ENCODE results near the gene NOTO.

Gene NOTO

DNA sequence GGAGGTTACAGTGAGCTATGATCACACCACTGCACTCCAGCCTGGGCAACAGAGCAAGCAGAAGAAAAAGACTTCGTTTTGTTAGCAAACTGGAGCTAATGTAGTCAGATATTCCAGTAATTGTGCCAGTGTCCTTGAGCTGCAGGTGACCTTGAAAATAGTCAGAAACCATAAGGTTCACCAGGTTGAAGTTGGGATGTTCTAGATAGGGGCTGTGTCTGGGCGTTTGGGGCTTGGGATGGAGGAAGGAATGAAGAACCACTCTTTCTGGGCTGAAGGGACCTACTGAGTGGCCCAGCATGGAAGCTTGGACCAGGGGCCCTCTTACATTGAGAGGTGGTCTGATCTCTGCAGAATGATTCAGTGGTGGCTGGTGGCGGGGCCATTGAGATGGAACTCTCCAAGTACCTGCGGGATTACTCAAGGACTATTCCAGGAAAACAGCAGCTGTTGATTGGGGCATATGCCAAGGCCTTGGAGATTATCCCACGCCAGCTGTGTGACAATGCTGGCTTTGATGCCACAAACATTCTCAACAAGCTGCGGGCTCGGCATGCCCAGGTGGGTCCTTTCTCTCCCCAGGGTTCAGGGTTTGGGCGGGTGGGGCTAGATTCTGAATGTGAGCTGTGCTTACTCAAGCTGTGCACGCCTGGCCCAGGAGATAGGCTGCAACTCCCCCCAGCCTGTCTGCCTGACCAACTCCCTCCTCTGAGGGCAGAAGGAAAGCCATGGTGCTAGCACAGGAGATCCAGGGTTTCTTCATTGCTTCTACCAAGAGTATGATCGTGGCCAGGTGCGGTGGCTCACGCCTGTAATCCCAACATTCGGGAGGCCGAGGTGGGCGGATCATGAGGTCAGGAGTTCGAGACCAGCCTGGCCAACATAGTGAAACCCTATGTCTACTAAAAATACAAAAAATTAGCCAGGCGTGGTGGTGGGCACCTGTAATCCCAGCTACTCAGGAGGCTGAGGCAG is 48.8 kb downstream of the NOTO start:
- H3K14ac ChIP-seq (ENCODE audit: low read length in 2 of 2) = no peak overlapping the region
- no peak overlapping the region for H3K4ac ChIP-seq (ENCODE audit: low read depth in 1 of 2, low read length in 2 of 2)
- H3K4me3 ChIP-seq (ENCODE audit: insufficient read depth in 1 of 2, low read depth in 1 of 2, low read length in 2 of 2) = no peak overlapping the region
- H2BK15ac ChIP-seq (ENCODE audit: low read depth, poor library complexity, severe bottlenecking) = no peak overlapping the region
- no peak for DNase-seq
- no peak overlapping the region for H3K18ac ChIP-seq (ENCODE audit: low read depth in 1 of 2, low read length in 2 of 2)
- no peak overlapping the region for H2AK5ac ChIP-seq (ENCODE audit: low read length, severe bottlenecking)
- H3K36me3 ChIP-seq (ENCODE audit: control insufficient read depth in 1 of 2, insufficient read depth in 2 of 2, low read depth in 1 of 2, low read length in 2 of 2) = peaks cover 78 to 91% of the 10 kb centered on the region in 2 experiments
- H3K9me3 ChIP-seq (ENCODE audit: control insufficient read depth, low read length) = no peaks in the 10 kb centered on the region
- no peak overlapping the region for H3K27ac ChIP-seq (ENCODE audit: low read length, poor library complexity, severe bottlenecking)
- WGBS = 97% methylated on average over 17 of the region's 17 CpGs
- H3K4me2 ChIP-seq (ENCODE audit: low read length, poor library complexity, severe bottlenecking) = no peak overlapping the region
- H3K79me1 ChIP-seq (replicated peaks; ENCODE audit: low read length, poor library complexity, severe bottlenecking) = peaks cover 33% of the 10 kb centered on the region
- no peak overlapping the region for H2BK12ac ChIP-seq (ENCODE audit: low read length in 2 of 2)
- no peak overlapping the region for H3K23ac ChIP-seq (ENCODE audit: low read length in 2 of 2)
- no peak overlapping the region for H2AFZ ChIP-seq (ENCODE audit: low read depth, low read length)
- H2BK120ac ChIP-seq (ENCODE audit: low read depth, low read length) = no peak overlapping the region
- H2BK5ac ChIP-seq (ENCODE audit: low read depth, low read length, poor library complexity, severe bottlenecking) = no peak overlapping the region
- no peak overlapping the region for H4K8ac ChIP-seq (ENCODE audit: low read length)
- H3K4me1 ChIP-seq (ENCODE audit: control insufficient read depth, insufficient read depth, low read depth, low read length) = no peaks in the 10 kb centered on the region
- no peak overlapping the region for H3K9ac ChIP-seq (ENCODE audit: low read length)
- H3K27me3 ChIP-seq (ENCODE audit: control insufficient read depth in 1 of 2, insufficient read depth in 1 of 2, low read length in 2 of 2) = no peaks in the 10 kb centered on the region
- no peak overlapping the region for H4K91ac ChIP-seq (ENCODE audit: low read length)

DNA sequence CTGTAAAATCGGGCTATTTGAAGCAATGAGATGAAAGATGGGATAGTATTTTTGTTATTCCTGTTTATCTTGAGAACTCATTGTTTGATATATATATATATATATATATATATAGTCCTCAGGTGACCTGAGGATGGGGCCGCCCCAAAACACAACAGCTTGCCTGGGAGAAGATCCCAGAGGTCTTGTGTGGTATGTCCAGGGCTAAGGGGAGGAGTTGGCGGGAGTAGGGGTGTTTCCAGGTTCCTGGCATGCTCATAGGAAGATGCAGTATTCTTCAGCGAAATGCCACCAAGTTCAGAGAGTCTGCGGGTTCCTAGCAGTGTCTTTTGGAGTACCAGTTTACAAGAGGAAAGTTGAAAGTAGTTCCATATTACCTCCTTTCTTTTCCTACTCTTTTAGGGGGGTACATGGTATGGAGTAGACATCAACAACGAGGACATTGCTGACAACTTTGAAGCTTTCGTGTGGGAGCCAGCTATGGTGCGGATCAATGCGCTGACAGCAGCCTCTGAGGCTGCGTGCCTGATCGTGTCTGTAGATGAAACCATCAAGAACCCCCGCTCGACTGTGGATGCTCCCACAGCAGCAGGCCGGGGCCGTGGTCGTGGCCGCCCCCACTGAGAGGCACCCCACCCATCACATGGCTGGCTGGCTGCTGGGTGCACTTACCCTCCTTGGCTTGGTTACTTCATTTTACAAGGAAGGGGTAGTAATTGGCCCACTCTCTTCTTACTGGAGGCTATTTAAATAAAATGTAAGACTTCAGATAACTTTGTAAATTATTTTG is 50.1 kb downstream of the NOTO start:
- Histone ChIP-seq H3K23ac (ENCODE audit: low read length in 2 of 2) (no peak overlapping the region), H2BK120ac (ENCODE audit: low read depth, low read length) (no peak overlapping the region), H4K91ac (ENCODE audit: low read length) (no peak overlapping the region), H2AK5ac (ENCODE audit: low read length, severe bottlenecking) (no peak overlapping the region), H3K18ac (ENCODE audit: low read depth in 1 of 2, low read length in 2 of 2) (no peak overlapping the region), H3K4me2 (ENCODE audit: low read length, poor library complexity, severe bottlenecking) (no peak overlapping the region), H3K4me1 (ENCODE audit: control insufficient read depth, insufficient read depth, low read depth, low read length) (no peaks in the 10 kb centered on the region), H3K27me3 (ENCODE audit: control insufficient read depth in 1 of 2, insufficient read depth in 1 of 2, low read length in 2 of 2) (no peaks in the 10 kb centered on the region), H3K4ac (ENCODE audit: low read depth in 1 of 2, low read length in 2 of 2) (no peak overlapping the region), H3K4me3 (ENCODE audit: insufficient read depth in 1 of 2, low read depth in 1 of 2, low read length in 2 of 2) (no peak overlapping the region), H2BK15ac (ENCODE audit: low read depth, poor library complexity, severe bottlenecking) (no peak overlapping the region), H3K9me3 (ENCODE audit: control insufficient read depth, low read length) (no peaks in the 10 kb centered on the region), H3K36me3 (ENCODE audit: control insufficient read depth in 1 of 2, insufficient read depth in 2 of 2, low read depth in 1 of 2, low read length in 2 of 2) (peaks cover 78 to 84% of the 10 kb centered on the region in 2 experiments), H3K14ac (ENCODE audit: low read length in 2 of 2) (no peak overlapping the region), H3K27ac (ENCODE audit: low read length, poor library complexity, severe bottlenecking) (no peak overlapping the region), H3K79me1 (replicated peaks; ENCODE audit: low read length, poor library complexity, severe bottlenecking) (peaks cover 23% of the 10 kb centered on the region), H4K8ac (ENCODE audit: low read length) (no peak overlapping the region), H3K9ac (ENCODE audit: low read length) (no peak overlapping the region), H2BK12ac (ENCODE audit: low read length in 2 of 2) (no peak overlapping the region), H2BK5ac (ENCODE audit: low read depth, low read length, poor library complexity, severe bottlenecking) (no peak overlapping the region), H2AFZ (ENCODE audit: low read depth, low read length) (no peak overlapping the region)
- 95% methylated on average over 16 of the region's 17 CpGs for WGBS
- DNase-seq = no peak

DNA sequence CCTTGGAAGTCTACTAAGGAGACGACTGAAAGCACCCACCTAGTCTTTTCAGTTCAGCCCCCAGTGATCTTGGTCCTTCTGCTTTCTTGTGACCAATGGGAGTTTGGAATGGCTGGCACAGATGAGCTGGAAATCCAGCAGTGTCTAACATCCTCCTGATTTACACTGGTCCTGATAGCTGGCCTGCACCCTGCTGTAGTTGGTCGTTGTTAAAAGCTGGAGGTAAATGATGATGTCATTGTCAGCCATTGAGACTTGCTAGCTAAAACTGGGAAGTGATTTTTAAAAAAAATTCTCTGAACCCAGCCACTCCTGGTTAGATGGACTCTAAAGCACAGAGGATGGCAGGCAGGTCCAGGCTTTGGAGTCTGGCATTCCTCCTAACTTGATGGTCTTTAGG is 51.0 kb downstream of the NOTO start:
- Histone ChIP-seq H3K4ac (ENCODE audit: low read depth in 1 of 2, low read length in 2 of 2) (no peak overlapping the region), H3K79me1 (replicated peaks; ENCODE audit: low read length, poor library complexity, severe bottlenecking) (peaks cover 18% of the 10 kb centered on the region), H2BK15ac (ENCODE audit: low read depth, poor library complexity, severe bottlenecking) (no peak overlapping the region), H3K9me3 (ENCODE audit: control insufficient read depth, low read length) (no peaks in the 10 kb centered on the region), H3K27me3 (ENCODE audit: control insufficient read depth in 1 of 2, insufficient read depth in 1 of 2, low read length in 2 of 2) (no peaks in the 10 kb centered on the region), H4K91ac (ENCODE audit: low read length) (no peak overlapping the region), H2BK120ac (ENCODE audit: low read depth, low read length) (no peak overlapping the region), H3K4me3 (ENCODE audit: insufficient read depth in 1 of 2, low read depth in 1 of 2, low read length in 2 of 2) (no peak overlapping the region), H3K18ac (ENCODE audit: low read depth in 1 of 2, low read length in 2 of 2) (no peak overlapping the region), H3K4me1 (ENCODE audit: control insufficient read depth, insufficient read depth, low read depth, low read length) (no peaks in the 10 kb centered on the region), H2BK5ac (ENCODE audit: low read depth, low read length, poor library complexity, severe bottlenecking) (no peak overlapping the region), H3K36me3 (ENCODE audit: control insufficient read depth in 1 of 2, insufficient read depth in 2 of 2, low read depth in 1 of 2, low read length in 2 of 2) (peaks cover 69 to 78% of the 10 kb centered on the region in 2 experiments), H2BK12ac (ENCODE audit: low read length in 2 of 2) (no peak overlapping the region), H4K8ac (ENCODE audit: low read length) (no peak overlapping the region), H2AFZ (ENCODE audit: low read depth, low read length) (no peak overlapping the region), H2AK5ac (ENCODE audit: low read length, severe bottlenecking) (no peak overlapping the region), H3K23ac (ENCODE audit: low read length in 2 of 2) (no peak overlapping the region), H3K4me2 (ENCODE audit: low read length, poor library complexity, severe bottlenecking) (no peak overlapping the region), H3K9ac (ENCODE audit: low read length) (no peak overlapping the region), H3K27ac (ENCODE audit: low read length, poor library complexity, severe bottlenecking) (no peak overlapping the region), H3K14ac (ENCODE audit: low read length in 2 of 2) (no peak overlapping the region)
- WGBS = 97% methylated on average over 2 of the region's 2 CpGs
- no peak for DNase-seq

DNA sequence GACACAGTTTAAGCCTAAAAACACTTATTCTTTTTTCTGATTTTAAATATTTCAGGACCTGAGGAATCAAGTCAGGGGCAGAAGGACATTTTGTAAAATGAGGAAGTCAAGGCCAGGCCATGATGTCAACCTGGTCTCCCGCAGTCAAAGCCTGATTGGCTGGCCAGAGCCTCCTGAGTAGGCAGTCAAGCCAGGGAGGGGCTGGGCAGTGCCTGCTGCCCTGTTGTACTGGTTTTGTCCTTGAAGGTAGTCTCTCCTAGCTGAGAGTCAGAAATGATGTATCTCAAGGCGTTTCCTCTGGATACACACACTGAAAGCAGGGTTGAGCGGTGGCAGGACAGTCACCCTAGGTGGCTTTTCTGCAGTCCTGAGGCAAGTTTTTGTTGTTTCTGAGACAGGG is 51.5 kb downstream of the NOTO start:
- Histone ChIP-seq H3K36me3 (ENCODE audit: control insufficient read depth in 1 of 2, insufficient read depth in 2 of 2, low read depth in 1 of 2, low read length in 2 of 2) (peaks cover 64 to 77% of the 10 kb centered on the region in 2 experiments), H2BK5ac (ENCODE audit: low read depth, low read length, poor library complexity, severe bottlenecking) (no peak overlapping the region), H3K27ac (ENCODE audit: low read length, poor library complexity, severe bottlenecking) (no peak overlapping the region), H3K9me3 (ENCODE audit: control insufficient read depth, low read length) (no peaks in the 10 kb centered on the region), H2BK120ac (ENCODE audit: low read depth, low read length) (no peak overlapping the region), H3K4me2 (ENCODE audit: low read length, poor library complexity, severe bottlenecking) (no peak overlapping the region), H3K4ac (ENCODE audit: low read depth in 1 of 2, low read length in 2 of 2) (no peak overlapping the region), H2AFZ (ENCODE audit: low read depth, low read length) (no peak overlapping the region), H4K91ac (ENCODE audit: low read length) (no peak overlapping the region), H3K23ac (ENCODE audit: low read length in 2 of 2) (no peak overlapping the region), H2AK5ac (ENCODE audit: low read length, severe bottlenecking) (no peak overlapping the region), H3K4me1 (ENCODE audit: control insufficient read depth, insufficient read depth, low read depth, low read length) (no peaks in the 10 kb centered on the region), H3K79me1 (replicated peaks; ENCODE audit: low read length, poor library complexity, severe bottlenecking) (peaks cover 15% of the 10 kb centered on the region), H3K14ac (ENCODE audit: low read length in 2 of 2) (no peak overlapping the region), H2BK12ac (ENCODE audit: low read length in 2 of 2) (no peak overlapping the region), H3K9ac (ENCODE audit: low read length) (no peak overlapping the region), H2BK15ac (ENCODE audit: low read depth, poor library complexity, severe bottlenecking) (no peak overlapping the region), H4K8ac (ENCODE audit: low read length) (no peak overlapping the region), H3K18ac (ENCODE audit: low read depth in 1 of 2, low read length in 2 of 2) (no peak overlapping the region), H3K4me3 (ENCODE audit: insufficient read depth in 1 of 2, low read depth in 1 of 2, low read length in 2 of 2) (no peak overlapping the region), H3K27me3 (ENCODE audit: control insufficient read depth in 1 of 2, insufficient read depth in 1 of 2, low read length in 2 of 2) (no peaks in the 10 kb centered on the region)
- WGBS = 100% methylated on average over 3 of the region's 3 CpGs
- no peak for DNase-seq
